GM12873 (cell line): Measurements from ENCODE around the gene PPHLN1.

Experiments used
- CTCF ChIP-seq: IDR thresholded peaks from 2 replicates; pipeline ENCODE4 v1.5.1; 2012; ENCODE audit warnings: low read depth, mild to moderate bottlenecking, moderate library complexity, low read length, control low read depth; ENCODE audit not compliant: insufficient read depth; ENCODE audit errors: missing control alignments

The PPHLN1 gene

GRCh38 chr12:42468341-42468821 lies 142.4 kb downstream of the PPHLN1 start:
- no peak for TF ChIP-seq CTCF

DNA sequence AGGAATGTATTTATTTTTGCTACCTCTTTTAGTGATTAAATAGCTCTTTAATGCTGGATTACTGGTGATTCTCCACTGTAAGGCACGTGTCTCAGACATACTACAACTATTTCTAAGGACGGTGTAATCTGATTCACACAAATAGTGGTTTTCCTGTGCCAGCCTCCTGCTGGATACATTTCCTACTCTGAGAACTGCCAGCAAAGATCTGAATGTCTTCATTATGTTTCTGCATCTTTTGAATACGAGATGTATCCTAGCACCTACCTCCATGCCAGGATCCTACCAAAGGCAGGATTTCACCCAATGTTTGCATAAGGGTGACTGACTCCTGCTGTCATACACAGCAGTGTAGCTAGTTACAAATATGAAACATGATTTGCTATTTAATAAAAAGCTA lies 143.0 kb downstream of the PPHLN1 start:
- TF ChIP-seq CTCF: no peak

GRCh38 chr12:42469355-42470175 lies 143.6 kb downstream of the PPHLN1 start:
- no peak for TF ChIP-seq CTCF

- no peak for TF ChIP-seq CTCF
These were observed 146.4 kb downstream of the PPHLN1 start for GRCh38 chr12:42472376-42472775.

- TF ChIP-seq CTCF: no peak
These were observed 147.2 kb downstream of the PPHLN1 start for GRCh38 chr12:42473130-42473529.

- no peak for TF ChIP-seq CTCF
These were observed 147.6 kb downstream of the PPHLN1 start for GRCh38 chr12:42473561-42473960.

- TF ChIP-seq CTCF: no peak
These were observed 148.4 kb downstream of the PPHLN1 start for GRCh38 chr12:42474391-42474790.
